Fibroblast of lung (primary cell): ENCODE data around the gene NT5C1B.

ENCODE experiments used
- EZH2 ChIP-seq: IDR thresholded peaks from 2 replicates; pipeline ENCODE4 v1.5.1; 2012; ENCODE audit warnings: low read length, control low read depth, mild to moderate bottlenecking; ENCODE audit errors: missing control alignments
- TF ChIP-seq, protein P1 (sequence below), 2 donors: IDR thresholded peaks in 1 of 2; conservative IDR thresholded peaks in 1 of 2; 1 replicate in 1 of 2; 2 replicates in 1 of 2; pipeline ENCODE4 v1.5.1; 2011 to 2012; ENCODE audit warnings: low read length in 2 of 2, control low read depth in 1 of 2, inconsistent platforms in 1 of 2, low read depth in 1 of 2, mild to moderate bottlenecking in 1 of 2

DNA sequence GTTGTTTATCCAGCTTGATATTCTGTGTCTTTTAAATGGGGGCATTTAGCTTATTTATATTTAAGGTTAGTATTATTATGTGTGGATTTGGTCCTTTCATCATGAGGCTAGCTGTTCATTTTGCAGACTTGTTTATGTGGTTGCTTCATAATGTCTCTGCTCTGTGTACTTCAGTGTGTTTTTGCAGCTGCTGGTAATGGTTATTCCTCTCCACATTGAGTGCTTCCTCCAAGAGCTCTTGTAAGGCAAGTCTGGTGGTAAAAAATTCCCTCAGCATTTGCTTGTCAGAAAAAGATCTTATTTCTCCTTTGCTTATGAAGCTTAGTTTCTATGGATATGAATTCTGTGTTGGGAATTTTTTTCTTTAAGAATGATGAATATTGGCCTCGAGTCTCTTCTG, 47.8 kb upstream of the NT5C1B start:
- no peak for TF ChIP-seq EZH2
- TF ChIP-seq, protein P1, sequence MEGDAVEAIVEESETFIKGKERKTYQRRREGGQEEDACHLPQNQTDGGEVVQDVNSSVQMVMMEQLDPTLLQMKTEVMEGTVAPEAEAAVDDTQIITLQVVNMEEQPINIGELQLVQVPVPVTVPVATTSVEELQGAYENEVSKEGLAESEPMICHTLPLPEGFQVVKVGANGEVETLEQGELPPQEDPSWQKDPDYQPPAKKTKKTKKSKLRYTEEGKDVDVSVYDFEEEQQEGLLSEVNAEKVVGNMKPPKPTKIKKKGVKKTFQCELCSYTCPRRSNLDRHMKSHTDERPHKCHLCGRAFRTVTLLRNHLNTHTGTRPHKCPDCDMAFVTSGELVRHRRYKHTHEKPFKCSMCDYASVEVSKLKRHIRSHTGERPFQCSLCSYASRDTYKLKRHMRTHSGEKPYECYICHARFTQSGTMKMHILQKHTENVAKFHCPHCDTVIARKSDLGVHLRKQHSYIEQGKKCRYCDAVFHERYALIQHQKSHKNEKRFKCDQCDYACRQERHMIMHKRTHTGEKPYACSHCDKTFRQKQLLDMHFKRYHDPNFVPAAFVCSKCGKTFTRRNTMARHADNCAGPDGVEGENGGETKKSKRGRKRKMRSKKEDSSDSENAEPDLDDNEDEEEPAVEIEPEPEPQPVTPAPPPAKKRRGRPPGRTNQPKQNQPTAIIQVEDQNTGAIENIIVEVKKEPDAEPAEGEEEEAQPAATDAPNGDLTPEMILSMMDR (conservative IDR thresholded peaks at IDR 0.05 in 1 of 2, IDR thresholded peaks at IDR 0.05 in 1 of 2; ENCODE audit: low read depth in 1 of 2, low read length in 2 of 2), result no peak
